H9 (cell line): Measurements from ENCODE around the gene ROBO1. TPM values are rescaled to one million over a fixed set of nuclear protein-coding genes. Genes with fewer than 3 reads are reported as not detected.

Source experiments
- DNase-seq: peaks from one replicate; pipeline ENCODE4 v3.0.0-alpha.2; 2017
- H2AFZ ChIP-seq: one replicate; pipeline ENCODE4 v1.6.1; 2013; ENCODE audit warnings: mild to moderate bottlenecking, low read length, control low read depth, moderate library complexity
- H2AK5ac ChIP-seq: 2 replicates; pipeline ENCODE4 v1.6.1; 2013; ENCODE audit warnings: low read length, control low read depth, mixed read lengths; ENCODE audit not compliant: insufficient read length
- H2BK120ac ChIP-seq: one replicate; pipeline ENCODE4 v1.6.1; 2013; ENCODE audit warnings: low read depth, mild to moderate bottlenecking, low read length, control low read depth, inconsistent platforms; ENCODE audit not compliant: poor library complexity, severe bottlenecking
- H2BK12ac ChIP-seq: 2 replicates; pipeline ENCODE4 v1.6.1; 2013; ENCODE audit warnings: low read length, control low read depth, mixed read lengths, low read depth; ENCODE audit not compliant: insufficient read length
- H2BK15ac ChIP-seq: 2 replicates; pipeline ENCODE4 v1.6.1; 2013; ENCODE audit warnings: low read depth, low read length, control low read depth
- H2BK20ac ChIP-seq: one replicate; pipeline ENCODE4 v1.6.1; 2013; ENCODE audit warnings: low read depth, mild to moderate bottlenecking, low read length, control low read depth, inconsistent platforms; ENCODE audit not compliant: poor library complexity, severe bottlenecking
- H2BK5ac ChIP-seq: 2 replicates; pipeline ENCODE4 v1.6.1; 2013; ENCODE audit warnings: low read length, control low read depth, mixed read lengths; ENCODE audit not compliant: insufficient read length
- H3K14ac ChIP-seq: 2 replicates; pipeline ENCODE4 v1.6.1; 2013; ENCODE audit warnings: low read length, control low read depth; ENCODE audit not compliant: insufficient read depth
- H3K18ac ChIP-seq: 2 replicates; pipeline ENCODE4 v1.6.1; 2013; ENCODE audit warnings: low read depth, mild to moderate bottlenecking, mixed read lengths, low read length, control low read depth; ENCODE audit not compliant: insufficient read length
- H3K23ac ChIP-seq: 2 replicates; pipeline ENCODE4 v1.6.1; 2013; ENCODE audit warnings: low read length, control low read depth, mixed read lengths, low read depth; ENCODE audit not compliant: insufficient read length
- H3K23me2 ChIP-seq: 2 replicates; pipeline ENCODE4 v1.6.1; 2013; ENCODE audit warnings: low read depth, mild to moderate bottlenecking, mixed read lengths, low read length, control low read depth; ENCODE audit not compliant: insufficient read length, poor library complexity, severe bottlenecking
- H3K27ac ChIP-seq: 2 replicates; pipeline ENCODE4 v1.5.1; 2013; ENCODE audit warnings: low read length, control low read depth, mixed read lengths, low read depth; ENCODE audit not compliant: insufficient read length
- H3K27me3 ChIP-seq: 2 replicates; pipeline ENCODE4 v1.6.1; 2013; ENCODE audit warnings: low read length, control low read depth, inconsistent platforms; ENCODE audit not compliant: insufficient read depth
- H3K4ac ChIP-seq: 2 replicates; pipeline ENCODE4 v1.6.1; 2013; ENCODE audit warnings: low read depth, mild to moderate bottlenecking, control low read depth, inconsistent platforms, low read length, moderate library complexity
- H3K4me1 ChIP-seq: 2 replicates; pipeline ENCODE4 v1.6.1; 2013; ENCODE audit warnings: low read length, control low read depth, inconsistent platforms; ENCODE audit not compliant: insufficient read depth
- H3K4me2 ChIP-seq: 2 replicates; pipeline ENCODE4 v1.6.1; 2013; ENCODE audit warnings: low read length, control low read depth, mixed read lengths; ENCODE audit not compliant: insufficient read length, insufficient read depth
- H3K56ac ChIP-seq: 2 replicates; pipeline ENCODE4 v1.6.1; 2013; ENCODE audit warnings: low read depth, mild to moderate bottlenecking, mixed read lengths, low read length, control low read depth; ENCODE audit not compliant: insufficient read length
- H3K79me1 ChIP-seq: 2 replicates; pipeline ENCODE4 v1.6.1; 2013; ENCODE audit warnings: low read depth, mild to moderate bottlenecking, moderate library complexity, low read length, control low read depth, inconsistent platforms; ENCODE audit not compliant: insufficient read depth, poor library complexity, severe bottlenecking
- H3K79me2 ChIP-seq: 2 replicates; pipeline ENCODE4 v1.6.1; 2013; ENCODE audit warnings: low read length, control low read depth, inconsistent platforms; ENCODE audit not compliant: insufficient read depth
- H3K9ac ChIP-seq: 2 replicates; pipeline ENCODE4 v1.6.1; 2013; ENCODE audit warnings: low read length, control low read depth, mixed read lengths; ENCODE audit not compliant: insufficient read length; ENCODE audit errors: extremely low read depth
- H3K9me3 ChIP-seq: one replicate; pipeline ENCODE4 v1.6.1; 2013; ENCODE audit warnings: low read depth, low read length, inconsistent platforms; ENCODE audit not compliant: control insufficient read depth
- H3T11ph ChIP-seq: one replicate; pipeline ENCODE4 v1.6.1; 2013; ENCODE audit warnings: mild to moderate bottlenecking, low read length, control low read depth, inconsistent platforms
- H4K20me1 ChIP-seq: one replicate; pipeline ENCODE4 v1.6.1; 2013; ENCODE audit not compliant: control insufficient read depth, insufficient read length, insufficient read depth
- H4K5ac ChIP-seq: 2 replicates; pipeline ENCODE4 v1.6.1; 2013; ENCODE audit warnings: low read depth, mild to moderate bottlenecking, mixed read lengths, low read length, control low read depth; ENCODE audit not compliant: insufficient read length
- H4K8ac ChIP-seq: replicated peaks from 2 replicates; pipeline ENCODE4 v1.6.1; 2013; ENCODE audit warnings: low read length, control low read depth, mixed read lengths, low read depth; ENCODE audit not compliant: insufficient read length
- H4K91ac ChIP-seq: 2 replicates; pipeline ENCODE4 v1.6.1; 2013; ENCODE audit warnings: low read depth, mild to moderate bottlenecking, moderate library complexity, mixed read lengths, low read length, control low read depth; ENCODE audit not compliant: insufficient read length
- H3K27ac Mint-ChIP-seq, 3 experiments: 2 replicates in 2 of 3; 3 replicates in 1 of 3; pipeline ENCODE4 v1.8.0; 2020 to 2021; ENCODE audit warnings: mixed read lengths in 3 of 3, mild to moderate bottlenecking in 1 of 3, moderate library complexity in 1 of 3
- H3K27me3 Mint-ChIP-seq: 2 replicates; pipeline ENCODE4 v1.8.0; 2021; ENCODE audit warnings: low read depth, mild to moderate bottlenecking, moderate library complexity, mixed read lengths
- H3K36me3 Mint-ChIP-seq, 3 experiments: 2 replicates in 2 of 3; 3 replicates in 1 of 3; pipeline ENCODE4 v1.8.0; 2020 to 2021; ENCODE audit warnings: low read depth in 3 of 3, mixed read lengths in 3 of 3; ENCODE audit not compliant: insufficient read depth in 1 of 3
- H3K4me1 Mint-ChIP-seq, 2 experiments: 2 replicates each; pipeline ENCODE4 v1.8.0; 2020; ENCODE audit warnings: mixed read lengths in 2 of 2
- H3K4me3 Mint-ChIP-seq, 2 experiments: 2 replicates in 1 of 2; 3 replicates in 1 of 2; pipeline ENCODE4 v1.8.0; 2020 to 2021; ENCODE audit warnings: mild to moderate bottlenecking in 2 of 2, mixed read lengths in 2 of 2, moderate library complexity in 1 of 2
- H3K9me3 Mint-ChIP-seq, 2 experiments: 2 replicates in 1 of 2; 3 replicates in 1 of 2; pipeline ENCODE4 v1.8.0; 2020; ENCODE audit warnings: mild to moderate bottlenecking in 2 of 2, mixed read lengths in 2 of 2, moderate library complexity in 1 of 2
- WGBS: extraction: QIAGEN DNeasy Blood & Tissue Kit; methylation state at CpG from one replicate; pipeline ENCODE4 v1.1.7; 2013; ENCODE audit warnings: missing lambda C conversion rate, low lambda C conversion rate, mixed read lengths; ENCODE audit not compliant: insufficient read length; ENCODE audit errors: extremely low coverage; 5-methylcytosine and 5-hydroxymethylcytosine counted together
- total RNA-seq: library from RNA; stranded (reverse); gene quantifications from 2 replicates; pipeline ENCODE4 v1.2.1, GENCODE V29; 2021
- TF ChIP-seq, protein P1 (sequence below): fragments of 200-600 bp; sonication (generic); conservative IDR thresholded peaks from 3 replicates; pipeline ENCODE4 v1.8.0; 2021; ENCODE audit warnings: antibody characterized with exemption, mild to moderate bottlenecking

Gene ROBO1
- total RNA-seq, 1 experiment from 2014 or later, result 62.7 TPM

GRCh38 chr3:79604681-79605080 is 163.1 kb downstream of the ROBO1 start:
- H3K4me3 Mint-ChIP-seq, result no peak overlapping the region
- no peak overlapping the region for H3K18ac ChIP-seq
- no peak overlapping the region for H4K91ac ChIP-seq
- H3K4me2 ChIP-seq, result no peak overlapping the region
- TF ChIP-seq, protein P1, sequence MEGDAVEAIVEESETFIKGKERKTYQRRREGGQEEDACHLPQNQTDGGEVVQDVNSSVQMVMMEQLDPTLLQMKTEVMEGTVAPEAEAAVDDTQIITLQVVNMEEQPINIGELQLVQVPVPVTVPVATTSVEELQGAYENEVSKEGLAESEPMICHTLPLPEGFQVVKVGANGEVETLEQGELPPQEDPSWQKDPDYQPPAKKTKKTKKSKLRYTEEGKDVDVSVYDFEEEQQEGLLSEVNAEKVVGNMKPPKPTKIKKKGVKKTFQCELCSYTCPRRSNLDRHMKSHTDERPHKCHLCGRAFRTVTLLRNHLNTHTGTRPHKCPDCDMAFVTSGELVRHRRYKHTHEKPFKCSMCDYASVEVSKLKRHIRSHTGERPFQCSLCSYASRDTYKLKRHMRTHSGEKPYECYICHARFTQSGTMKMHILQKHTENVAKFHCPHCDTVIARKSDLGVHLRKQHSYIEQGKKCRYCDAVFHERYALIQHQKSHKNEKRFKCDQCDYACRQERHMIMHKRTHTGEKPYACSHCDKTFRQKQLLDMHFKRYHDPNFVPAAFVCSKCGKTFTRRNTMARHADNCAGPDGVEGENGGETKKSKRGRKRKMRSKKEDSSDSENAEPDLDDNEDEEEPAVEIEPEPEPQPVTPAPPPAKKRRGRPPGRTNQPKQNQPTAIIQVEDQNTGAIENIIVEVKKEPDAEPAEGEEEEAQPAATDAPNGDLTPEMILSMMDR, result no peak
- DNase-seq, result no peak
- H2BK120ac ChIP-seq, result no peak overlapping the region
- no peak overlapping the region for H2BK15ac ChIP-seq
- H3K27me3 Mint-ChIP-seq, result no peaks in the 10 kb centered on the region
- H3K56ac ChIP-seq, result no peak overlapping the region
- H2BK12ac ChIP-seq, result no peak overlapping the region
- no peaks in the 10 kb centered on the region for H4K20me1 ChIP-seq
- WGBS, result no CpG with 5 or more reads among the region's 2 CpGs
- no peak overlapping the region for H3K4ac ChIP-seq
- no peaks in the 10 kb centered on the region for H3K27me3 ChIP-seq
- peaks cover 4 to 10% of the 10 kb centered on the region in 2 experiments for H3K4me1 Mint-ChIP-seq
- no peaks in the 10 kb centered on the region for H3K36me3 Mint-ChIP-seq
- no peak overlapping the region for H4K5ac ChIP-seq
- H3K9me3 ChIP-seq, result no peaks in the 10 kb centered on the region
- no peaks in the 10 kb centered on the region; the same call in 1 of the 2 replicates for H3K4me1 ChIP-seq
- no peaks in the 10 kb centered on the region for H3K79me2 ChIP-seq
- H3K9me3 Mint-ChIP-seq, result no peaks in the 10 kb centered on the region
- no peak overlapping the region for H3K14ac ChIP-seq
- H2BK5ac ChIP-seq, result no peak overlapping the region
- H4K8ac ChIP-seq, result no peak overlapping the region
- no peak overlapping the region for H3K23ac ChIP-seq
- H3T11ph ChIP-seq, result no peak overlapping the region
- H3K79me1 ChIP-seq, result no peaks in the 10 kb centered on the region
- H2BK20ac ChIP-seq, result no peak overlapping the region
- no peaks in the 10 kb centered on the region for H3K23me2 ChIP-seq
- H2AFZ ChIP-seq, result no peak overlapping the region
- H3K9ac ChIP-seq, result no peak overlapping the region
- no peak overlapping the region for H2AK5ac ChIP-seq
- no peak overlapping the region for H3K27ac ChIP-seq
- no peak overlapping the region for H3K27ac Mint-ChIP-seq
